A673 (cell line): ENCODE results near the gene WDFY4. TPM values are rescaled to one million over a fixed set of nuclear protein-coding genes. Genes with fewer than 3 reads are reported as not detected.

ENCODE experiments used
- BruUV-seq: library from RNA; stranded (reverse); fragments of 400-500 nt; replicated peaks from 2 replicates; lab custom pipeline; 2021; lab: Mats Ljungman, UMichigan
- CTCF ChIA-PET: fragments of 300-600 bp; sonication (Branson Sonifier 250); formaldehyde crosslinking; loops from one replicate; lab custom pipeline; 2022; ENCODE audit warnings: antibody characterized with exemption; lab: Charles Lee
- POLR2A ChIA-PET: fragments of 300-600 bp; sonication (Branson Sonifier 250); formaldehyde crosslinking; loops from one replicate; lab custom pipeline; 2022; ENCODE audit warnings: antibody characterized with exemption; ENCODE audit not compliant: low non-redundant PET; lab: Charles Lee
- DNase-seq: peaks from one replicate; pipeline ENCODE4 v3.0.0-alpha.2; 2015; ENCODE audit warnings: low spot score
- H3K27ac ChIP-seq: fragments of 200-600 bp; sonication (generic); 2 replicates; pipeline ENCODE4 v1.5.1; 2016; ENCODE audit warnings: mixed run types, low read depth, mild to moderate bottlenecking, mixed read lengths, antibody characterized with exemption, low read length; ENCODE audit not compliant: poor library complexity, severe bottlenecking
- H3K27me3 ChIP-seq: fragments of 200-600 bp; sonication (generic); replicated peaks from 2 replicates; pipeline ENCODE4 v1.6.1; 2017; ENCODE audit warnings: mixed run types, low read depth, mild to moderate bottlenecking, mixed read lengths, antibody characterized with exemption, low read length; ENCODE audit not compliant: insufficient read depth, poor library complexity
- H3K36me3 ChIP-seq: fragments of 200-600 bp; sonication (generic); 2 replicates; pipeline ENCODE4 v1.6.1; 2016; ENCODE audit warnings: mixed run types, mild to moderate bottlenecking, mixed read lengths, antibody characterized with exemption, low read length; ENCODE audit not compliant: insufficient read depth, poor library complexity, severe bottlenecking
- H3K4me1 ChIP-seq: fragments of 200-600 bp; sonication (generic); 2 replicates; pipeline ENCODE4 v1.6.1; 2017; ENCODE audit warnings: mixed run types, mild to moderate bottlenecking, mixed read lengths, antibody characterized with exemption, low read length; ENCODE audit not compliant: insufficient read depth, poor library complexity, severe bottlenecking
- H3K4me3 ChIP-seq: fragments of 200-600 bp; sonication (generic); 2 replicates; pipeline ENCODE4 v1.5.1; 2016; ENCODE audit warnings: low read depth, mixed run types, mild to moderate bottlenecking, mixed read lengths, low read length; ENCODE audit not compliant: poor library complexity, severe bottlenecking
- H3K9me3 ChIP-seq: fragments of 200-600 bp; sonication (generic); 2 replicates; pipeline ENCODE4 v1.6.1; 2016; ENCODE audit warnings: mixed run types, low read depth, mild to moderate bottlenecking, mixed read lengths, antibody characterized with exemption, low read length; ENCODE audit not compliant: poor library complexity, severe bottlenecking
- CTCF ChIP-seq: fragments of 300-800, 200-600 bp; sonication (generic); conservative IDR thresholded peaks from 2 replicates; pipeline ENCODE4 v1.5.1; 2017; ENCODE audit warnings: low read depth, mild to moderate bottlenecking, antibody characterized with exemption, low read length, moderate library complexity, mixed read lengths
- EZH2 ChIP-seq: fragments of 200-600 bp; sonication (generic); IDR thresholded peaks from 2 replicates; pipeline ENCODE4 v1.6.1; 2017; ENCODE audit warnings: borderline replicate concordance, low read depth, mild to moderate bottlenecking, mixed read lengths, antibody characterized with exemption, low read length; ENCODE audit not compliant: poor library complexity, severe bottlenecking
- intact Hi-C: fragments of 100-400 bp; cut with micrococcal nuclease; formaldehyde crosslinking; loops from one replicate; pipeline ENCODE4 v1.10.0; 2022; ENCODE audit not compliant: unreplicated experiment
- total RNA-seq: library from RNA; stranded (reverse); gene quantifications from 2 replicates; pipeline ENCODE4 v1.2.3, GENCODE V29; 2021

The WDFY4 gene
- total RNA-seq, 1 experiment from 2014 or later, result not detected

GRCh38 chr10:48786606-48787282 is 102.1 kb downstream of the WDFY4 start:
- ChIA-PET CTCF (no interaction called here), POLR2A (no interaction called here)

GRCh38 chr10:48788554-48788953 is 103.9 kb downstream of the WDFY4 start:
- no peak for DNase-seq
- Histone ChIP-seq H3K36me3 (no peaks in the 10 kb centered on the region), H3K27ac (no peak overlapping the region), H3K4me1 (no peaks in the 10 kb centered on the region), H3K27me3 (no peaks in the 10 kb centered on the region), H3K4me3 (no peak overlapping the region), H3K9me3 (no peaks in the 10 kb centered on the region)
- no TSS peak for BruUV-seq
- TF ChIP-seq CTCF, result no peak
- TF ChIP-seq EZH2, result no peak
- POLR2A ChIA-PET, result no interaction called here
- CTCF ChIA-PET, result no interaction called here
- intact Hi-C loops, result no loop called here

More at GRCh38 chr10:48786606-48787282, 102.1 kb downstream of the WDFY4 start:
- Histone ChIP-seq H3K36me3 (no peaks in the 10 kb centered on the region), H3K27ac (no peak overlapping the region), H3K27me3 (no peaks in the 10 kb centered on the region), H3K9me3 (no peaks in the 10 kb centered on the region), H3K4me1 (no peaks in the 10 kb centered on the region), H3K4me3 (no peak overlapping the region)
- no peak for DNase-seq
- intact Hi-C loops, result no loop called here
- BruUV-seq, result no TSS peak
- TF ChIP-seq CTCF (no peak), EZH2 (no peak)

- no peaks in the 10 kb centered on the region for H3K9me3 ChIP-seq
- TF ChIP-seq EZH2 (no peak), CTCF (no peak)
- CTCF ChIA-PET, result no interaction called here
- no peak for DNase-seq
- intact Hi-C loops, result no loop called here
- H3K27me3 ChIP-seq, result no peaks in the 10 kb centered on the region
- no peak overlapping the region for H3K4me3 ChIP-seq
- BruUV-seq, result no TSS peak
- no peak overlapping the region for H3K27ac ChIP-seq
- no peaks in the 10 kb centered on the region for H3K36me3 ChIP-seq
- no peaks in the 10 kb centered on the region for H3K4me1 ChIP-seq
- POLR2A ChIA-PET, result interaction anchor here (0.6 kb wide), 1 partner anchor 577 kb away, joined by 3 read pairs; no protein-coding TSS in a partner anchor
Measured at GRCh38 chr10:48789486-48790456, 105.1 kb downstream of the WDFY4 start.
